Raji (cell line): ENCODE results near the gene CNOT4.

Experiments
- POLR2A ChIP-seq: IDR thresholded peaks from 2 replicates; pipeline ENCODE4 v1.6.1; 2011; ENCODE audit warnings: low read depth, low read length, control low read depth; ENCODE audit not compliant: insufficient read depth

Gene CNOT4

DNA sequence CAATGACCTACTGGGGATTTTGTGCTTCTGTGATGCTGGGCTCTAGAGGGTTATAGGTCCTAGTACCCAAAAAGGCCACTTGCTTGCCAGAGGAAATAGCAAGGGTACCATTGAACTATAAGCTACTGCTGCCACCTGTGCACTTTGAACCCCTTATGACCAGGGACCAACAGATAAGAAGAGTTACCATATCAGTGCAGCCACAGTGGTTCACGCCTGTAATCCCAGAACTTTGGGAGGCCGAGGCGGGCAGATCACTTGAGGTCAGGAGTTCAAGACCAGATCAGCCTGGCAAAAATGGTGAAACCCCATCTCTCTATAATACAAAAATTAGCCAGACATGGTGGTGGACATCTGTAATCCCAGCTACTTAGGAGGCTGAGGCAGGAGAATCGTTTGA lies 15.5 kb upstream of the CNOT4 start:
- TF ChIP-seq POLR2A: no peak

DNA sequence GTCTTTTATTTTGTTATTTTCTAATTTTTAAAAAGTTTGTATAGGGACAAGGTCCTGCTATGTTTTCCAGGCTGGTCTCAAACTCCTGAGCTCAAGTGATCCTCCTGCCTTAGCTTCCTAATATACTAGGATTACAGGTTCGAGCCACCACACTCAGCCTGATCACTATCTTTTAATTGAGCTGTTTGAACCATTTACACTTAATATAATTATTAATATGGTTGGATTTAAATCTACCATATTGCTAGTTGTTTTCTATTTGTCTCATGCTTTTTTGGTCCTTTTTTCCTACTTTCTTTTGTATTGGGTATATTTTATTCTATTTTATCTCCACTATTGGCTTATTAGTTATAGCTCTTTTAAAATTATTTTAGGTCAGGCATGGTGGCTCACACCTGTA lies 13.2 kb upstream of the CNOT4 start:
- TF ChIP-seq POLR2A: no peak

GRCh38 chr7:135522509-135522908 lies 12.6 kb upstream of the CNOT4 start:
- no peak for TF ChIP-seq POLR2A

DNA sequence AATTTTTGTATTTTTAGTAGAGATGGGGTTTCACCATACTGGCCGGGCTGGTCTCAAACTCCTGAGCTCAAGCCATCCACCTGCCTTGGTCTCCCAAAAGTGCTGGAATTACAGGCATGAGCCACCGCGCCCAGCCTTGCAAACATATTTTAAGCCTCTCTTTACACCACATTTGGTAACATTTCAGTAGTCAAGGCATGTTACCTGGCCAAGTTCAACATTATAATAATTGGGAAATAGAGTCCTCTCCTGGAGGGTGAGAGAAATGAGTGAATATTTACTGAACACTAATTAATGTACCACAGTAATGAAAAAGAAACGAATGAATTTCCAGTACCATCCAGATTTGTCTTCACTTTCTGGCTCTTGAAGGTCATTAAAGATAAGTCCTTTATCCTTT lies 10.0 kb upstream of the CNOT4 start:
- no peak for TF ChIP-seq POLR2A

- no peak for TF ChIP-seq POLR2A
Observed at GRCh38 chr7:135519233-135519688, 9.4 kb upstream of the CNOT4 start.

- no peak for TF ChIP-seq POLR2A
Observed at GRCh38 chr7:135518748-135519147, 8.8 kb upstream of the CNOT4 start.

GRCh38 chr7:135517060-135517459 lies 7.2 kb upstream of the CNOT4 start:
- TF ChIP-seq POLR2A: no peak

DNA sequence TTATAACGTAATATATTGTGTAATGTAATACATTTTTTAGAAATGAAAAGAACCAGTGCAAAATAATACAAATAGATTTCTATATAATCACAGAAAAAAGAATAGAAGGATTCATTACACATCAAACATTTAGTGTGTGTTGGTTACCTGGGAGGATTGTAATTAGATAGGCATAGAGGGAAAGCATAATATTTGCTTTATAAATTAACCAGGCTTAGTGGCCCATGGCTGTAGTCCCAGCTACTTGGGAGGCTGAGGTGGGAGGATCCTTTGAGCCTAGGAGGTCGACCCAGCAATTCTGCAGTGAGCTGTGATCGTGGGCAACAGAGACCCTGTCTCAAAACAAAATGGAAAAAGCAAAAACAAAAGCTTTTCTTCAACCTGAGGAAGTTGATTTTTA lies 5.0 kb upstream of the CNOT4 start:
- no peak for TF ChIP-seq POLR2A

- TF ChIP-seq POLR2A: no peak
Observed at GRCh38 chr7:135512135-135512887, 2.4 kb upstream of the CNOT4 start.

GRCh38 chr7:135510592-135511183 lies 786 bp upstream of the CNOT4 start:
- TF ChIP-seq POLR2A: no peak

- TF ChIP-seq POLR2A: no peak
Observed at GRCh38 chr7:135509589-135509838, 388 bp downstream of the CNOT4 start.

GRCh38 chr7:135508883-135509588 lies 866 bp downstream of the CNOT4 start:
- TF ChIP-seq POLR2A: no peak

GRCh38 chr7:135501402-135501801 lies 8.5 kb downstream of the CNOT4 start:
- no peak for TF ChIP-seq POLR2A

GRCh38 chr7:135499818-135500217 lies 10.1 kb downstream of the CNOT4 start:
- no peak for TF ChIP-seq POLR2A

DNA sequence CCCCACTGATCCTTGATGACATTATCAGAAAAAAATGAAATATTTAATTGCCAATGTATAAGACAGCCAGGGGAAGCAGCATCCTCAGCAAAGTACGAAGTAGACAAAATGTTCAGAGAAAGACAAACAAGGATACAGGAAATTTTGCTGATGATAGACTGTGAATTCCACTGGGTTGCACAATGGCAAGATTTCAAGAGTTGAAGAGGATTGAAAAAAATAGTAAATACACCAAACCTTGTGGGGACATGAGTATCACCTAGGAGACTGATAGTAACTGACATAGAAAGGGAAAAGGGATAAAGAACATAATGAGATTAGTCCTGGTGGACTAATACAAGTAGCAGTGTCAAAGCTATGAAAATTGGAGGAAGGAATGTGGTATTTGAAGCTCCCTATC lies 16.5 kb downstream of the CNOT4 start:
- no peak for TF ChIP-seq POLR2A

DNA sequence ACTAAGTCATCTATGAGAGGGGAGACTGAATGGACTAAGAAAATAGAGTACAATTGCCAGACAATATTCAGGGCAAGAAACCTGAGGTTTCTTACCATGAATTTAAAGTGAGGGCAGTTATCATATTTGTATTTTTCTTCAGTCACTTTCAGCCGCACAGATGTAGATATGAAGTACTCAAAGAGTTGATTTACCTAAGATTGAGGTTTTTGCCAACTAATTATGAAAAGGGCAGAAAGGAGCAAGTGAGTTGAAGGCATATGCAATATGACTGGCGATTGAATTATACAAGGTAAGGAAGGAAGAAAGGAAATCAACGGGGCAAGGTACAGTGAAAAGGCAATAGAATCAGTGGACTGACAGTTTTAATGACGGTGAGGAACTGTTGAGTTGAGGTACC lies 17.8 kb downstream of the CNOT4 start:
- TF ChIP-seq POLR2A: no peak
